Lung microvascular endothelial cell (primary cell): ENCODE data around the gene MCHR2. TPM values are rescaled to one million over a fixed set of nuclear protein-coding genes. Genes with fewer than 3 reads are reported as not detected.
"Not testable (repeated sequence)": the region's sequence is repeated elsewhere in the genome, so short reads cannot be mapped to it uniquely, and the experiment has no call there.

Source experiments
- DNase-seq, 2 donors: peaks; one replicate each; pipeline versions ENCODE4 v3.0.0 to v3.0.0-alpha.2; 2010; ENCODE audit warnings: low read depth in 2 of 2
- total RNA-seq: library from RNA; depleted of rRNA; stranded (reverse); fragments of >200 nt; gene quantifications from 2 replicates; pipeline ENCODE4 v1.2.1, GENCODE V29; 2014

MCHR2 gene, protein sequence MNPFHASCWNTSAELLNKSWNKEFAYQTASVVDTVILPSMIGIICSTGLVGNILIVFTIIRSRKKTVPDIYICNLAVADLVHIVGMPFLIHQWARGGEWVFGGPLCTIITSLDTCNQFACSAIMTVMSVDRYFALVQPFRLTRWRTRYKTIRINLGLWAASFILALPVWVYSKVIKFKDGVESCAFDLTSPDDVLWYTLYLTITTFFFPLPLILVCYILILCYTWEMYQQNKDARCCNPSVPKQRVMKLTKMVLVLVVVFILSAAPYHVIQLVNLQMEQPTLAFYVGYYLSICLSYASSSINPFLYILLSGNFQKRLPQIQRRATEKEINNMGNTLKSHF
- total RNA-seq, result not detected in 2 replicates

DNA sequence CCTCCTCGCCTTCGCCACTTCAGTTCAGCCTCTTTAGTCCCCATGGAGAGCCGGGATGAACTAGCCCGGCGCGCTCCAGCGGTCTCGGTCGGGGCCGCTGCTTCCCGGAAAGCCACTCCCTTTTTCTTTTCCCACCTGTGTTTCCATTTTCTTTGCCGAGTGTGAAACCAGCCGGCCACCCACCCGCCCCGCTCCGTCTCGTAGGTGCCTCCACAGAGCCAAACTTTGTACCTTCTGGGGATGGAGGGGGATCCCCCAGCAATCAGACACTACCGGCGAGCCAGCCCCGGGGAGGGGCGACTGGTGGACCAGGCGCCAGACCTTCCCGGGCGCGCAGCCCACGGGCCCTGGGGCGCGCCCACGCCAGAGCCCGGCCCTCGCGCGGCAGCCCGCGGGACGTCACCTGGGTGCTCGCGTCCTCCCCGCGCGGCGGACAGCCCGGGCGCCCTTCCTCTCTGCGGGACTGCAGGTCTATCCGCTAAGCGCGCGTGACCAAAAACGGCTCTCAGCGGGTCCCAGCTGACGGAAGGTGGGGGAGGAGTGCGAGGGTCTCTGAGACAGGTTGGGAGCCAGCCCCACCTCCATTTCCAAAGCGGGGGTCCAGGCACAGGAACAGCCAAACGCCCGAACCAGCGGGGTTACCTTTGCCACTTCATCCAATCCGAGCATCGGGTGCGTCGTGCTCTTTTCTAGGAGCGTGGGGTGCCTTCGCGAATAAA, at the start of gene MCHR2:
MCHR2 (minus strand) TSS at position 691 of the 719 bp plus-strand sequence. CDS start 38,076 bp downstream, outside the sequence.
- DNase-seq, result no peak

DNA sequence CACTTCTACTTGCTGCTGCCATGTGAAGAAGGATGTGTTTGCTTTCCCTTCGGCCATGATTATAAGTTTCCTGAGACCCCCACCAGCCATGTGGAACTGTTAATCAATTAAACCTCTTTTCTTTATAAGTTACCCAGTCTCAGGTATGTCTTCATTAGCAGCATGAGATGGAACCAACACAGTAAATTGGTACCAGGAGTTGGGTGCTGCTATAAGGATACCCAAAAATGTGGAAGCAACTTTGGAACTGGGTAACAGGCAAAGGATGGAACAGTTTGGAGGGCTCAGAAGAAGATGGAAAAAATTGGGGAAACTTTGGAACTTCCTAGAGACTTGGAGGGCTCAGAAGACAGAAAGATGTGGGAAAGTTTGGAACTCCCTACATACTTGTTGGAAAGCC, 44.5 kb upstream of the MCHR2 start:
- not testable (repeated sequence) for DNase-seq

DNA sequence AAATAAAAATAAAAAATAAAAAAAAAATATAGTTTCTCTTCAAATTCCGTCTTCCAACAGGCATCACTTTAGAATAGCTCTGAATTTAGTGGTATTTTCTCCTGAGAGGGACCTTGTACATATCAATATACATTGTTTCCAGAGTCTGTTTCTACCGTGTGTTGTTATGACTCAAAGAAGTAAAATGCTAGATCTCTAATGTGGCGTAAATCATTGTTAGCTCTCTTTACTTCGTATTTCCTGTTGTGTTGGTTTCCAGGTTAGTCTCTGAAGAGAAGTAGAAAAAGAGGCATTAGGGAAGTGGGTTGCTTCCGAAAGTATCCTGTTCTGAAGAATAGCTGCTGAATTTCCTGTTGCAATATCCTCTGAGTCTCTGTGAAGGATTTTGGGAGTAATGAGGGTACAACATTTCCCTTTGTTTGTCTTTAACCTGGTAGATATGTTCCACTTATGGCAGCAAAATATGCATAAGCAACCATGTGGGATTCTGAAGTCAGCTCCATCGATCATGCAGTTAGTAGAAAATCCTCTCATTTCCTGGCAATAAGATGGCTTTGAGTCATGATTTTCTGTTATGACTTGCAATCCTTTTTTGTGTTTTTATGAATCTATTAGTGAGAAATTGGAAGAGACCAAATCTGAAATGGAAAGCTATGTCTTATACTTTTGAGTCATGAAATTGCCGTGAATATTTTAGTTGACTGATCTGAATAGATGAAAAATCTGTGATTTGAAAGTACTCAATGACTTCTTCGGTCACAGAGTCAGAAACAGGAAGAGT, 42.0 kb upstream of the MCHR2 start:
- peak in 1 of 2 donors; percentile 3 for DNase-seq

DNA sequence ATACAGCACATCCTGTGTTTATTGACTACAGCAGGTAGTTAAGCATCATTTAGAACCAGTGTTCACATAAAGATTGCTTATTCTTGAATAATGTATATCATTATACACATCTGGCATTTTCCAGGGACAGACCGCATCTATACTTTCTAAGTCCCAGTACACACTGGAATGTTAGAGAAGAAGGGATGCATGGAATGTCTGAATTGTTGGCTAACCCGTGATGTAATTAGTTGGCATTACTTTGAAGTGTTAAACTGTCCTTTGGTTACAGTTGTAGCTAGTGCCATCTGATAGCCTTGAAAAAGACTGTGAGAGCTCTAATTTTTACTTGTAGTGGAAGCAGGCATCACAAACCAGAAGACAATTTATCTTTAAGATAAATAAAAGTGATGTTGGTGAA, 29.8 kb upstream of the MCHR2 start:
- DNase-seq, result no peak

DNA sequence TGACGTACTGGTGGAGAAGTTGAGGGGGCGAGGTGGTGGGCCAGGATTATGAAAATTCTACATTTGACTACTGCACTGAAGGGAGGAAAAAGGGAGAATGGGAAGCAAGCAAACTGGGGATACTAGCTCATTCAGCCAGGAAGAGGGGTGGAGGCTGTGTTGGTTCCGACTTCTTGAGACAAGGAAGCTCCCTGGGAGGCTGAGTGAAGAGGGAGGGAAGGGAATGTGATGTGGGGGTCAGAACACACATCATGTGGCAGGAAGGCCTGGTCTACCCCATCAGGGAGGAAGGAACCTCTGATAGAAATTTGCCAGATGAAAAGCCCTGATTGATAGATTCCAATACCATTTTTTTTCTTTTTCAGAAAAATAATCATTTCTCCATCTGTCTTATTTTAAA, 28.8 kb upstream of the MCHR2 start:
- no peak for DNase-seq

DNA sequence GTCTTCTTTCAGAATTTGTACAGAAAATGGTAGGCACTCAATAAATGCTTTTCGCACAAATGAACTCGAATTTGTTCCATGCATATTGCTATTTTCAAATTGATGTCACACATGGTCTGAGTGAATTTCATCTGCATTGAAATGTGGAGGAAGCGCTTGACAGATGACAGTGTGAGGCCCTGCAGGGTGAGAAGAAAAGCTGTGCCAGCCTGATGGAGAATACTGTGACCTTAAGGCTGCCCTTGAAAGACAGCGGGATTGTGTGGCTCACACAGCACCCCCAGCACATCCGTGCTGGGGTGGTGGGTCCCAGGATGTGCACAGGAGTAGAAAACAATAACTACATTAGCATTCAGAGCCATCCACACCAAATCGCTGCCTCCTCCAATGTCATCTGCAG, 14.8 kb upstream of the MCHR2 start:
- no peak for DNase-seq

DNA sequence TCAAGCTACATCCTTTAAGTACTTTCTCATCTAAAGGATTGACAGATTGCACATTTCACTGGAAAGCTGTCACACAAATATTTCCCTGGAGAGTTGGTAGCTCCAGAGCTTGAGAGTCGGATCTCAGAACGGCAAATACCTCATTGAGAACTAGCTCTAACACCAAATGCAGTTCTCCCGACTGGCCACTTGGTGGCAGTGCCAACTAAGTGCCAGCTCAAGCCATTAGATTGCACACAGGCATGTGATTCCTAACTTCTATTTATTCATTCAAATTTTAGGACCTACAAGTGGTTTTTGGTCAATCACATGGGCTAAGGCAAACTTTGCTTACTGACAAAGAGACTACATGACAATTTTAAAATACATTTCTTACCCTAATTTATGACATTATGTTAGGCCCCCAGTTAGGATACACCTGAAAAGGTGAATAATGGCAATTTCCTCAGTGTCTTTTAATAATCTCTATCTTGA, 7.9 kb upstream of the MCHR2 start:
- DNase-seq, result peak; percentile 57 to 65

DNA sequence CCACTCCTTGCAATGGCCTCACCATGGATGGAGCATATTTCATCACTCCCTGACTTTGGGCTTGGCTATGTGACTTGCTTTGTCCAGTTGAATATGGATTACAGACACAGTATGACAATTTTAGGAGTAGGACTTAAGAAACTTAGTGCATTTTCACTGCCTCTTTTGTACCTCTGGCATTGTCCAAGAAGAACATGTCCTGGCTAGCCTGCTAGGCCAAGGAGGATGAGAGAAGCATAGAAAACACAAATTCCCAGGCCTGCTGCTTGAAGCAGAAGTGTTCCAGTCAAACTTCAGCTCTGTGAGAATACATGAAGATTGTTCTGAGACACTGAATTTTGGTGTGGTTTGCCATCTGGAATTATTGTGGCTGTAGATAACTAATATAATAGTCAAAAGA, 3.1 kb upstream of the MCHR2 start:
- no peak for DNase-seq

DNA sequence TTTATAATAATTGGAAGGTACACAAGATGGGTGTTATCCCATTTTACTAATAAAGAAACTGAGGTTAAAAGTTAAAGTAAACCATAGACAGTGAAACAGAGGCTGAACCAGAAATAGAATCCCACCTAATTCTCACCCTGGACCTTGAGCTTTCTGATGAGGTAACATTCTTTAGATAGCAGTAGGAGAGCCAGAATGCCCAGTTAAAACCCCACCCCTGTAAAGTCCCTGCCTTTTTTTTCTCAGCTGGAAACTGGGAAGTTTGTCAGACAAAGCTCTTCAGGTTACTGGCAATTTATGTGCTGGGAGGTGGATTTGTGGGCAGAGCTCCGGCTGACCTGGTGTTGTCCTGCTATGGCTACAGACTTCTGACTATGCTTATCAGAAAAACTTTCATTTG, 1.9 kb upstream of the MCHR2 start:
- no peak for DNase-seq

DNA sequence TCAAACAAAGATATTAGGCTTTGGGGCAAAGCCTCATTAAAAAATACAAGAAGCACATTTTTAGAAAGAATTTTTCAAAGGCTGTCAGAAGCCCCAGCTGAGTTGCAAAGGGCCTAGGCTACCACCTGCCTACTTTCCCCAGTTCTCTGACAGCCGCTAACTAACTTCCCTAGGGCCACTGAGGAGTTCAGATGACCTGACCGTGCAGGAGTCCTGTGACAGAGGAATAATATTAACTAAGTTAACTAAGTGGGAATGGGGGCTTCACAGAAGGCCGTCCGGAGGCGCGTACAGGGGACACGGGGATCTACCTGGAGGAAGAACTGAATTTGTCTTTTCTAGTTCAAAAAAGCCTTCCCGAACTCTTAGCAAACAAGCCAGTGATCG, 884 bp downstream of the MCHR2 start:
- DNase-seq, result no peak

DNA sequence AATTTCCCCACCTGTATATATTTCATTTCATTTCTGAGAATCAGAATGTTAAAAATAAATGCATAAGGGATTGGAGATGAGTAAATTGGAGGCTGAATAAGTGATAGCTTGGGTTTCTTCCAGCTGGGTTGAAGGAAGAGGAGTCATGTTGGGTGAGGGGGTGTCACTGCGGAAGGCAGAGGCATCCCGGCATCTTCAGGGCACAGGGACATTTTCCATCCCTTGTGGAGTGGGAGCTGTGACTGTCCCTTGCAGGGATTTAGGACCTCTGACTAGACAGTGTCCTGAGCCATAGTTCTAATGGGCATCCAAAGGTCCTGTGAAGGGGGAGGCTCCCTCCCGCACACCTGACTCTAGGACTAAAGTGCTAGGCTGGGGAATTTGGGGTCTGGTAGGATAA, 2.1 kb downstream of the MCHR2 start:
- no peak for DNase-seq

DNA sequence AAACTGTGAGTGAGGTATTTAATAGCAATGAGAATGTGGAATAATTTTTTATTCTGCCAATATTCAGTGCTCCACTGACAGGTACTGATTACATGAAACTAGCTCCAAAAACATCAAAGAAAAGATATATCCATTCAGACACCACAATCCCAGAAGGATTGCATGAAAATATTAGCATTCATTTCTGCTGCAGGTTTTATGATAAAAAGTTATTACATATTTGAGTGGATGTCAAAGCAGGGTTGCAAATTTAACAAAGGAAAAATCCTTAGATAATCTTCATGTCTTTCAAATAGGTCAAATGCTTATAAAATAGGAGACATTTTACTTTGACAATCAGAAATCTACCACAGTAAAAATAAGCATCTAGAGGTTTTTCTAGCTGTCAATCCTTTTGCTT, 13.3 kb downstream of the MCHR2 start:
- DNase-seq, result no peak

DNA sequence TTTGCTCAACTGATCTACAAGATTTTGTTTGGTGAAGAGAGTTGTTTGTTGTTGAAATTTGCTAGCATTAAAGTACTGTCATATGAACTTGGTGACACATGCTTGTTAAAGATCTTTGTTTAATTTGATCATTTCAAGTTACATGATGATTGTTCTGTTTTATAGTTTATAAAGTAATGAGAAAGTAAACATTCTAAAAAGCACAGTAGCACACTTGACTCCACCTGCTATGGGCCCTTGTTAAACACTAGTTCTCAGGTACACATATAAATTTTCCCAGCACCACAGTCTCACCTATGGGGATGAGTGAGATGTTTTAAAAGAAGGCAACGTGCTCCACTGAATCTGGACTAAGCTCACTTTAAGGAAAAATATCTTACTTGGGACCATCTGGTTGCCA, 14.1 kb downstream of the MCHR2 start:
- no peak for DNase-seq

DNA sequence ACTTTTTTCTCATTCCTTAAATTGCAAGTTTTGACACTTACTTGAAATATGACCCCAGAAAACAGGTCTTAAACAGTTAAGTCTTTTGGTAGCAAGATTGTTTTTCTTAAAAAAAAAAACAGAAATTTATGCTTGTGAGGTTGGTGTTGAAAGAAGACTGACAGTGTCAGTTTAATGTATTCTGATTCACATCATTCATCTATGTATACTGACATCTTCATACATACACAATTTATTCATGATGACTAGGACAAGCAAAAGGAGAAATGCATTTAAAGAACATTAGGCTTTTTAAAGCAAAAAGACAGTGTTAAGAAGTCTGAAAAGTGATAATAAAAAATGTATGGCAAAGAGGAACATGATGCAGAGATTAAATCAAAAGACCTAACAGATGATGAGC, 27.0 kb downstream of the MCHR2 start:
- DNase-seq, result no peak

DNA sequence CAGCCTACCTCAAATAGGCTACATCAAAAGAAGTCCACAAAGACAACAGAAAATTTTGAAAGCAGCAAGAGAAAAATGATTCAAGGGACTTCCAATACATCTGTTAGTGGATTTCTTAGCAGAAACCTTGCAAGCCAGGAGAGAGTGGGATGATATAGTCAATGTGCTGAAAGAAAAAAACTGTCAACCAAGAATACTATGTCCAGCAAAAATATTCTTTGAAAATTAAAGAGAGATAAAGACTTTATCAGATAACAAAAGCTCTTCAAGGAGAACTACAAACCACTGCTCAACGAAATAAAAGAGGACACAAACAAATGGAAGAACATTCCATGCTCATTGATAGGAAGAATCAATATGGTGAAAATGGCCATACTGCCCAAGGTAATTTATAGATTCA, 34.0 kb downstream of the MCHR2 start:
- no peak for DNase-seq

DNA sequence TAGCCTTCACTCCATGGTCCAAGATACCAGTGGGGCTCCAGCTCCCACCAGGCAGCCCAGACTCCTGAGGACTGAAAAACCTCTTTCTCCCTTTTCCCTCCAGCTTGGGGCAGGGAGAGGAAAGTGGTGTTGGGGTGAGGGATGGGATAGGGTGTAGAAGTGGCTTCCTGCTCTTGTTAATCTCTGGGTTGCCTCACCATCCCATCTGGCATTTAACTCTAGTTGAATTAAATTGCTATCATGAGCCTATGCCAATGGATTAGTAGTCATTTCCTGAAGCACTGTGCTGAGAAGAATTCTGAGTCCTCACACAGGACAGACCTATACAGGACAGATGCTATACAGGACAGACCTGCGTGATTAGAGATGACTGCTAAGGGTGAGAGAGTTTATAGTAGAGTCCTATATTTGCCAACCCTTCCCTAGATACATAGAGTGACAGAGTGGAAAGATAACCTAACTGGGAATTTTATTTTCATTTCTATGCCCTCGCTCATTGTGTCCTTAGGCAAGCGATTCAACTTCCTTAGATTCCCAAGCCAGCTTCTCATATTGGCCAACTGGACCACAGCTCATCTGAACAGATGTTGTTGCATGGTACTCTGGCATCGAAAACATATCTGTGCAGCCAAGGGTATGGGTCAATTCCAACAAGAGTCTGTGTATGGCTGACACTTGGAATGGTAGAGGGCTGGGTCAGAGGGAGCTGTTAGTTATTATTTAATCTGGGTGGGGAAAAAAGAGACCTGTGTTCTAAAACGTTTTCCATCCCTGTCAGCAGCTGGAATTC, 42.8 kb downstream of the MCHR2 start:
- DNase-seq, result no peak

DNA sequence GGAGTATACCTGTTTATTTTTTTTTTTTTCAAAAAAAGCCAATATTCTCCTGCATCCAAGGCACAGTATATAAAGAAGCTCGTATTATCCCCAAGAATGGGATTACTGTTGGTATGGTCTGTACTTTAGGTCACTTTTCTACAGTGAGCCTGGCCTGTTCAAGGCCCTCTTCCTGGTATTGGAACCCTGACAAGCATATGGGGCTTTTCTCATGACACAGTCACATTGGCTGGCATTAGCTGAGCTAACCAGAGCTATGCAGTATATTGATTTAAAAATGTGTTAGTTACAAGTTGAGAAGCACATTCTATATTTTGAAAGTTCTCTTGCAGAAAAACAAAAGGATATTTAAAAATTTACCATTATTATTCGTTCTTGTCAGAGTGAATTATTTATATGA, 48.0 kb downstream of the MCHR2 start:
- no peak for DNase-seq

DNA sequence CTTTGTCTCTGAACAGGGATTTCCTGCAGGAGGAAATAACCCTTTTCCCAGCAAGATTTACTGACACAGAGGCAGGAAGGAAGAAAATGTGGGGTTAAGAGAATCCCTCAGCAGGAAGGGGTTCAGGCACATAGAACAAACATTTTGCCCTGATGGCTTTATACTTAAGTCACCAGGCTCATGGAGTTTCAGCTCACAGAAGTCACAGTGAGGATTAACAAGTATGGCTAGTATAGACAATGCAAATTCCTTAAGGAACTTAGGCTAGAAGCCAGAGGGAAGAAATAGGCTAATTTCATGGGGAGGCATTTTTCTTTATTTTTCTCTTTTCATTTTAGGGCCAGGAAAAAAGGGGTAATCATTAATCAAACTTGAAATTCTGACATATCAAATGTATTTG, 50.2 kb downstream of the MCHR2 start:
- no peak for DNase-seq

DNA sequence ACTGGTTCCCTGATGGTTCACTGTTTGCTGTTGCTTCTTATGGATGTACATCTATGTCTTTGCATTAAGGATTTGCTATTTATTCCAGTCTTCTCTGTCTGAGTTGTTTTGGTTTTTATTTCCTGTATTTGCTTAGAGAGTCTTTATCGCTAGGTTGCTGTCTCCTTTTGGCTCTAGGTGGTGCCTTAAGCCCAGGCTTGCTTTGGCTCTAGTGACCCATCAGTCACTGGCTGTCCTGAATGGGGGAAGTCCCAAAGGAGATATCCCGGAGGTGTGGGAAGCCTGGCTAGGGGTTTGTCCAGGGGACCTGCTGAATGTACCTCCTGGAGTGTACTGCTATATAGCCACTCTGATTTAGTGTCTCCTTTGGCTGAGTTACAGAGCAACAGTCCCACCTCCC, 53.4 kb downstream of the MCHR2 start:
- no peak for DNase-seq

DNA sequence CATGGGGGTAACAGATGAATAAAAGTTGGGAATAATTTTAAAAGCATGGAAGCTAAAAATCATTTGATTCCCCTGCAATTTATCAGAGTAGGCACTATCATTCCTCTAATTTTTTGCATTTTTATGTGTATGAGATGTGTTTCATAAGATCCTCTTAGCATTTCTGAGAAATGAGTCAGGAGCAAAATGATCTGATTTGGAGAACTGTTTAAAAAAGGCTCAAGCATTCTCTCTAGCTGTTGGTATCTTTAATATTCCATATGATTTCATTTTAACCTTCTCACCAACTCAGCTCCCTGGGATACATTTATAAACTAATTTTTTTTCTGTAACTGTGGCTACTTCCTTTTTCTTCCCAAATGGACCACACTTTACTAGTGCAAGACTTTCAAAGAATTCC, 60.9 kb downstream of the MCHR2 start:
- no peak for DNase-seq

DNA sequence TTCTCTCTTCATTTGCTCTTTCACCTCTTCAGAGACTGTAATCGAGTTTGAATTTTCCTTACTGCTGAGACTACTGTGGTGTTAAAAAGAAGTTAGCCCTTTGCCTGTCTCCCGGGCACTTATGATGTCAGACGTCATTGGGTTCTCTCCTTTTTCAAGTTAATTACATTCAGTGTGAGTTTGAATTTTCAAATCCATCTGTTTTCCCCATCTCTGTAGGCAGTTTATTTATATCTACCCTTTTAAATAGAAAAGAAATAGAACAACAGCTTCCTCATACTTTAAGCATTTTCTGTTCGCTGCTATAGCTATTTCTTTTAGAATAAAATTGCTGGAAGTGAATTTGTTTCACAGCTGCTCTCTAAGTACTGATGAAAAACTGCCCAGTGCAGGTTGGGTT, 81.4 kb downstream of the MCHR2 start:
- DNase-seq, result no peak
